ENCODE results near the gene HECA. TPM values are rescaled to one million over a fixed set of nuclear protein-coding genes. Genes with fewer than 3 reads are reported as not detected.

HECA gene
- total RNA-seq, 3 donors from 2014 or later (not counting 1 experiment from before 2014, with no cell fraction given) = 76.5 to 80.5 (median 77.6) TPM

GRCh38 chr6:139159016-139159415, 24.1 kb downstream of the HECA start:
- ATAC-seq (no peak), DNase-seq (no peak)
- Histone ChIP-seq H3K27me3 (ENCODE audit: control insufficient read depth, insufficient read depth, low read length) (no peaks in the 10 kb centered on the region), H3K4me3 (ENCODE audit: low read length) (no peak overlapping the region), H3K9me3 (ENCODE audit: control insufficient read depth, insufficient read depth, low read length) (no peaks in the 10 kb centered on the region), H3K36me3 (ENCODE audit: control insufficient read depth, insufficient read depth, low read length) (no peaks in the 10 kb centered on the region), H3K27ac (ENCODE audit: low read length) (no peak overlapping the region), H3K4me1 (ENCODE audit: control insufficient read depth, insufficient read depth, low read length) (peaks cover 55% of the 10 kb centered on the region)
- no peaks in the 10 kb centered on the region for H3K27me3 Mint-ChIP-seq (ENCODE audit: low read depth in 2 of 2)
- intact Hi-C loops (cut with micrococcal nuclease) = no loop called here
- TF ChIP-seq CTCF (IDR thresholded peaks at IDR 0.05) = no peak
- peak overlapping the region in 1 of 2 donors; percentile 85 for H3K27ac Mint-ChIP-seq
- H3K4me1 Mint-ChIP-seq = peaks cover 77 to 85% of the 10 kb centered on the region in 2 donors
- no peak overlapping the region for H3K4me3 Mint-ChIP-seq
- 100% methylated on average over 4 of the region's 4 CpGs for WGBS (ENCODE audit: insufficient coverage)
- H3K9me3 Mint-ChIP-seq = no peaks in the 10 kb centered on the region
- H3K36me3 Mint-ChIP-seq = no peaks in the 10 kb centered on the region

- no CpG with 5 or more reads among the region's 1 CpG for WGBS (ENCODE audit: insufficient coverage)
- H3K4me1 ChIP-seq (ENCODE audit: control insufficient read depth, insufficient read depth, low read length) = peaks cover 64% of the 10 kb centered on the region
- H3K36me3 ChIP-seq (ENCODE audit: control insufficient read depth, insufficient read depth, low read length) = peaks cover 3% of the 10 kb centered on the region
- no peaks in the 10 kb centered on the region for H3K9me3 Mint-ChIP-seq
- H3K27ac Mint-ChIP-seq = peak overlapping the region; percentile 85 to 91
- DNase-seq = peak in 1 of 2 donors; percentile 90
- H3K4me1 Mint-ChIP-seq = peaks cover 77 to 89% of the 10 kb centered on the region in 2 donors
- no peaks in the 10 kb centered on the region for H3K27me3 Mint-ChIP-seq (ENCODE audit: low read depth in 2 of 2)
- peak overlapping the region; percentile 63 for H3K27ac ChIP-seq (ENCODE audit: low read length)
- peak overlapping the region; percentile 68 for H3K4me3 Mint-ChIP-seq
- no peak for TF ChIP-seq CTCF (IDR thresholded peaks at IDR 0.05)
- H3K9me3 ChIP-seq (ENCODE audit: control insufficient read depth, insufficient read depth, low read length) = no peaks in the 10 kb centered on the region
- H3K4me3 ChIP-seq (ENCODE audit: low read length) = no peak overlapping the region
- H3K36me3 Mint-ChIP-seq = no peaks in the 10 kb centered on the region
- intact Hi-C loops (cut with micrococcal nuclease) = no loop called here
- ATAC-seq = peak; percentile 40 to 48 (median 40)
- H3K27me3 ChIP-seq (ENCODE audit: control insufficient read depth, insufficient read depth, low read length) = no peaks in the 10 kb centered on the region
Observed at GRCh38 chr6:139161169-139161568, 26.3 kb downstream of the HECA start.

GRCh38 chr6:139161817-139162284, 27.0 kb downstream of the HECA start:
- Mint-ChIP-seq H3K9me3 (no peaks in the 10 kb centered on the region), H3K4me3 (peak overlapping the region; percentile 68), H3K27ac (peak overlapping the region; percentile 85 to 91), H3K36me3 (no peaks in the 10 kb centered on the region), H3K27me3 (ENCODE audit: low read depth in 2 of 2) (no peaks in the 10 kb centered on the region), H3K4me1 (peaks cover 70 to 85% of the 10 kb centered on the region in 2 donors)
- peaks cover 10% of the 10 kb centered on the region for H3K36me3 ChIP-seq (ENCODE audit: control insufficient read depth, insufficient read depth, low read length)
- intact Hi-C loops (cut with micrococcal nuclease) = no loop called here
- peak overlapping the region; percentile 63 for H3K27ac ChIP-seq (ENCODE audit: low read length)
- H3K27me3 ChIP-seq (ENCODE audit: control insufficient read depth, insufficient read depth, low read length) = no peaks in the 10 kb centered on the region
- H3K4me3 ChIP-seq (ENCODE audit: low read length) = no peak overlapping the region
- TF ChIP-seq CTCF (IDR thresholded peaks at IDR 0.05) = no peak
- DNase-seq = peak in 1 of 2 donors; percentile 81
- 35% methylated on average over 3 of the region's 3 CpGs for WGBS (ENCODE audit: insufficient coverage)
- H3K4me1 ChIP-seq (ENCODE audit: control insufficient read depth, insufficient read depth, low read length) = peaks cover 66% of the 10 kb centered on the region
- peak; percentile 53 to 72 (median 63) for ATAC-seq
- no peaks in the 10 kb centered on the region for H3K9me3 ChIP-seq (ENCODE audit: control insufficient read depth, insufficient read depth, low read length)

- peaks cover 54% of the 10 kb centered on the region for H3K4me1 ChIP-seq (ENCODE audit: control insufficient read depth, insufficient read depth, low read length)
- no peaks in the 10 kb centered on the region for H3K9me3 ChIP-seq (ENCODE audit: control insufficient read depth, insufficient read depth, low read length)
- peaks cover 7% of the 10 kb centered on the region for H3K36me3 Mint-ChIP-seq
- DNase-seq (peak in 1 of 2 donors; percentile 57), ATAC-seq (peak in 1 of 3 donors; percentile 39)
- H3K27me3 ChIP-seq (ENCODE audit: control insufficient read depth, insufficient read depth, low read length) = no peaks in the 10 kb centered on the region
- H3K4me3 ChIP-seq (ENCODE audit: low read length) = no peak overlapping the region
- H3K4me3 Mint-ChIP-seq = peak overlapping the region; percentile 59
- no peak overlapping the region for H3K27ac ChIP-seq (ENCODE audit: low read length)
- peak overlapping the region; percentile 85 to 91 for H3K27ac Mint-ChIP-seq
- intact Hi-C loops (cut with micrococcal nuclease) = no loop called here
- H3K4me1 Mint-ChIP-seq = peaks cover 67 to 86% of the 10 kb centered on the region in 2 donors
- TF ChIP-seq CTCF (IDR thresholded peaks at IDR 0.05) = no peak
- H3K36me3 ChIP-seq (ENCODE audit: control insufficient read depth, insufficient read depth, low read length) = peaks cover 15% of the 10 kb centered on the region
- no peaks in the 10 kb centered on the region for H3K27me3 Mint-ChIP-seq (ENCODE audit: low read depth in 2 of 2)
- WGBS (ENCODE audit: insufficient coverage) = 79% methylated on average over 3 of the region's 3 CpGs
- H3K9me3 Mint-ChIP-seq = no peaks in the 10 kb centered on the region
Observed at GRCh38 chr6:139164001-139164400, 29.1 kb downstream of the HECA start.
